DOHH2 (cell line): ENCODE data around the gene MYEOV.

ENCODE experiments used
- H3F3A ChIP-seq: fragments of 200-600 bp; sonication (generic), shearing (Covaris generic); 2 replicates; pipeline ENCODE4 v1.6.0; 2016; ENCODE audit warnings: antibody characterized with exemption, mild to moderate bottlenecking; ENCODE audit not compliant: control insufficient read depth, insufficient read depth
- H3K27ac ChIP-seq: fragments of 200-600 bp; sonication (generic); 2 replicates; pipeline ENCODE4 v1.5.1; 2014; ENCODE audit warnings: low read depth, mild to moderate bottlenecking, low read length, moderate library complexity
- H3K27me3 ChIP-seq: fragments of 200-600 bp; sonication (generic); 2 replicates; pipeline ENCODE4 v1.6.1; 2014; ENCODE audit warnings: mild to moderate bottlenecking, low read length, mixed read lengths; ENCODE audit not compliant: control insufficient read depth
- H3K36me3 ChIP-seq: fragments of 200-600 bp; sonication (generic); 2 replicates; pipeline ENCODE4 v1.6.1; 2014; ENCODE audit warnings: mild to moderate bottlenecking, low read length, moderate library complexity, mixed read lengths; ENCODE audit not compliant: control insufficient read depth
- H3K4me1 ChIP-seq: fragments of 200-600 bp; sonication (generic); 2 replicates; pipeline ENCODE4 v1.6.1; 2014; ENCODE audit warnings: mild to moderate bottlenecking, low read length, mixed read lengths; ENCODE audit not compliant: control insufficient read depth
- H3K4me2 ChIP-seq: fragments of 200-600 bp; sonication (generic); 2 replicates; pipeline ENCODE4 v1.6.0; 2014; ENCODE audit warnings: mild to moderate bottlenecking, low read length, moderate library complexity
- H3K4me3 ChIP-seq: fragments of 200-600 bp; sonication (generic); 2 replicates; pipeline ENCODE4 v1.5.1; 2014; ENCODE audit warnings: mild to moderate bottlenecking, low read length, mixed read lengths
- H3K79me2 ChIP-seq: fragments of 200-600 bp; sonication (generic); 2 replicates; pipeline ENCODE4 v1.6.1; 2014; ENCODE audit warnings: mild to moderate bottlenecking, low read length, mixed read lengths; ENCODE audit not compliant: control insufficient read depth
- H3K9me2 ChIP-seq: fragments of 200-600 bp; sonication (generic); replicated peaks from 2 replicates; pipeline ENCODE4 v1.6.1; 2014; ENCODE audit warnings: mild to moderate bottlenecking, low read length, mixed read lengths; ENCODE audit not compliant: control insufficient read depth
- H3K9me3 ChIP-seq: fragments of 200-600 bp; sonication (generic); 2 replicates; pipeline ENCODE4 v1.6.1; 2014; ENCODE audit warnings: antibody characterized with exemption, low read length, mixed read lengths; ENCODE audit not compliant: control insufficient read depth, insufficient read depth
- H4K20me1 ChIP-seq: fragments of 200-600 bp; sonication (generic); 2 replicates; pipeline ENCODE4 v1.6.0; 2014; ENCODE audit warnings: low read depth, mild to moderate bottlenecking, antibody characterized with exemption, low read length, moderate library complexity; ENCODE audit not compliant: control insufficient read depth, insufficient read depth
- CTCF ChIP-seq: fragments of 200-600 bp; sonication (generic); IDR thresholded peaks from one replicate; pipeline ENCODE4 v1.5.1; 2014; ENCODE audit warnings: antibody characterized with exemption, mild to moderate bottlenecking, low read depth, low read length; ENCODE audit not compliant: poor library complexity, severe bottlenecking
- EZH2phosphoT487 ChIP-seq: fragments of 200-600 bp; sonication (generic); IDR thresholded peaks from 2 replicates; pipeline ENCODE4 v1.6.1; 2017; ENCODE audit warnings: borderline replicate concordance, mild to moderate bottlenecking, antibody characterized with exemption, low read length, moderate library complexity, mixed read lengths

MYEOV gene

GRCh38 chr11:69253028-69253427 is 40.9 kb upstream of the MYEOV start:
- no peaks in the 10 kb centered on the region for H3K9me2 ChIP-seq
- no peak overlapping the region for H3K4me3 ChIP-seq
- H3K36me3 ChIP-seq: no peaks in the 10 kb centered on the region
- peaks cover 2% of the 10 kb centered on the region; the same call in 1 of the 2 replicates for H3K27me3 ChIP-seq
- no peak for TF ChIP-seq CTCF
- no peak for TF ChIP-seq EZH2phosphoT487
- H3K27ac ChIP-seq: no peak overlapping the region
- H3K79me2 ChIP-seq: no peaks in the 10 kb centered on the region
- H3K4me2 ChIP-seq: no peak overlapping the region
- H3F3A ChIP-seq: no peaks in the 10 kb centered on the region
- no peaks in the 10 kb centered on the region for H4K20me1 ChIP-seq
- H3K4me1 ChIP-seq: no peaks in the 10 kb centered on the region
- no peaks in the 10 kb centered on the region; the same call in 1 of the 2 replicates for H3K9me3 ChIP-seq

- no peak overlapping the region for H3K27ac ChIP-seq
- no peaks in the 10 kb centered on the region for H3K9me2 ChIP-seq
- H3K4me1 ChIP-seq: no peaks in the 10 kb centered on the region
- no peak overlapping the region for H3K4me2 ChIP-seq
- no peaks in the 10 kb centered on the region for H3K79me2 ChIP-seq
- H3K36me3 ChIP-seq: no peaks in the 10 kb centered on the region
- no peak overlapping the region for H3K4me3 ChIP-seq
- H3F3A ChIP-seq: no peaks in the 10 kb centered on the region
- no peaks in the 10 kb centered on the region for H4K20me1 ChIP-seq
- no peak for TF ChIP-seq CTCF
- TF ChIP-seq EZH2phosphoT487: no peak
- H3K27me3 ChIP-seq: peaks cover 2% of the 10 kb centered on the region; the same call in 1 of the 2 replicates
- H3K9me3 ChIP-seq: no peaks in the 10 kb centered on the region; the same call in 1 of the 2 replicates
Measured at GRCh38 chr11:69257134-69257533, 36.8 kb upstream of the MYEOV start.

DNA sequence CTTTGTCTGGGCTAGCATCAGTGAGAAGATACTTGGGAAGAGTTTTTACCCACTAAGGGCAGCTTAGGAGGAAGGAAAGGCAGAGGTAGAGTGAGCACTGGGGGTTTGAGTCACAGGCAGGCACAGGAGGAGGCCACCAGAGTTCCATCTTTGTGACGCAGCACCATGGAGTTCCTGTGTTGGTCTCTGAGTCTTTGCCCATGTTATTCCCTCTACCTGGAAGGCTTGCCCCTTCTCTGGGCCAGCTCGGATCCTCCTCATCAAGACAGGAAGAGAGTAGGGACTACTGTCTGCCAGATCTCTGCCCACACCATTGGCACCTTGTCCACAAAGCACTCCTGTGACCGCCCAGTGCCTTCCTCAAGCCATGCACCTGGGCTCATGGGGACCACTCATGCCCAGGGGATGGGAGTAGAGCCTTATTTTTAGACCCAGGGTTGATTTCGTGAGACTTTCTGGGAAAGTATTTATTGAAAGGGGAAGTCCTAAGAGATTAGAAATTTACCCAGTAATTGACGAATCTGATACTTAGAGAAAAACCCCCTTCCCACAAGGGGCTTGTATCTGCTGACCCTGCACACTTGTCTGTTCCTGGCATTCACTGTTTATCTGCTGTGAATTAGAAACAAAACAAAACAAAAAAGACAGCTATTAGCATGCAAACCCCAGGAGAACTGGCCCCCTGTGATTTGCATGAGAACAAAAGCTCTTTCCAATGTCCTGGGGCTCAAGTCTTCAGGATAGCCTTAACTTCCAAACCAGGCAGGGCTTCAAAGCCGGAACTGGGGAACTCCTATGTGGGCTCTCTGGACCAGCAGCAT is 35.9 kb upstream of the MYEOV start:
- Histone ChIP-seq H3K27ac (no peak overlapping the region), H3K4me2 (no peak overlapping the region)

More for the DNA sequence above, 35.9 kb upstream of the MYEOV start:
- H3K4me1 ChIP-seq: no peaks in the 10 kb centered on the region
- peaks cover 2% of the 10 kb centered on the region; the same call in 1 of the 2 replicates for H3K27me3 ChIP-seq
- H3F3A ChIP-seq: no peaks in the 10 kb centered on the region
- H3K9me3 ChIP-seq: no peaks in the 10 kb centered on the region; the same call in 1 of the 2 replicates
- no peak overlapping the region for H3K4me3 ChIP-seq
- H3K79me2 ChIP-seq: no peaks in the 10 kb centered on the region
- no peak for TF ChIP-seq EZH2phosphoT487
- no peak for TF ChIP-seq CTCF
- H3K9me2 ChIP-seq: no peaks in the 10 kb centered on the region
- H3K36me3 ChIP-seq: no peaks in the 10 kb centered on the region
- H4K20me1 ChIP-seq: no peaks in the 10 kb centered on the region
